ENCODE results near the gene TMX1.

The TMX1 gene

GRCh38 chr14:51289169-51289568 lies 49.1 kb downstream of the TMX1 start:
- Histone ChIP-seq H3K4me3 (ENCODE audit: severe bottlenecking) (no peak overlapping the region), H3K9me3 (ENCODE audit: severe bottlenecking) (no peaks in the 10 kb centered on the region), H3K36me3 (ENCODE audit: low read depth) (no peaks in the 10 kb centered on the region), H3K27ac (ENCODE audit: poor library complexity, severe bottlenecking) (no peak overlapping the region), H3K4me1 (ENCODE audit: insufficient read depth, poor library complexity, severe bottlenecking) (peaks cover 4% of the 10 kb centered on the region), H3K27me3 (ENCODE audit: insufficient read depth, poor library complexity, severe bottlenecking) (no peaks in the 10 kb centered on the region)
- no peak for TF ChIP-seq CTCF (IDR thresholded peaks at IDR 0.05; ENCODE audit: poor library complexity, severe bottlenecking)
- ATAC-seq (ENCODE audit: low read depth) = no peak
- no peak for DNase-seq (ENCODE audit: low spot score)

DNA sequence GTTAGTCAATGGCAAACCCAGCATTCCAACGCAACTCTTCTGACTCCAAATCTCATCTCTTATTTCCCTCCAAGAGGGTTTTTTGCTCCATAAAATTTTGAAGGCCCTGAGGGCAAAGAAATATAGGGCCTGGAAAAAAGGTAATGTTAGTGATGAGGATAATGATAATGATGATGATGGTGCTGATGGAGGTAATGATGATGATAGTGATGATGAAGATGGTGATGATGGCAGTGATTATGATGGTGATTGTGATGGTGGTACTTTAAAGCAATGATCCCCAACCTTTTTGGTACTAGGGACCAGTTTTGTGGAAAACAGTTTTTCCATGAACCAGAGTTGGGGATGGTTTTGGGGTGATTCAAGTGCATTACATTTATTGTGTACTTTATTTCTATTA lies 50.1 kb downstream of the TMX1 start:
- Histone ChIP-seq H3K36me3 (ENCODE audit: low read depth) (no peaks in the 10 kb centered on the region), H3K4me3 (ENCODE audit: severe bottlenecking) (no peak overlapping the region), H3K27ac (ENCODE audit: poor library complexity, severe bottlenecking) (no peak overlapping the region), H3K4me1 (ENCODE audit: insufficient read depth, poor library complexity, severe bottlenecking) (no peaks in the 10 kb centered on the region), H3K27me3 (ENCODE audit: insufficient read depth, poor library complexity, severe bottlenecking) (no peaks in the 10 kb centered on the region), H3K9me3 (ENCODE audit: severe bottlenecking) (no peaks in the 10 kb centered on the region)
- no peak for DNase-seq (ENCODE audit: low spot score)
- TF ChIP-seq CTCF (IDR thresholded peaks at IDR 0.05; ENCODE audit: poor library complexity, severe bottlenecking) = no peak
- no peak for ATAC-seq (ENCODE audit: low read depth)

GRCh38 chr14:51291016-51291415 lies 51.0 kb downstream of the TMX1 start:
- Histone ChIP-seq H3K27ac (ENCODE audit: poor library complexity, severe bottlenecking) (no peak overlapping the region), H3K27me3 (ENCODE audit: insufficient read depth, poor library complexity, severe bottlenecking) (no peaks in the 10 kb centered on the region), H3K9me3 (ENCODE audit: severe bottlenecking) (no peaks in the 10 kb centered on the region), H3K4me1 (ENCODE audit: insufficient read depth, poor library complexity, severe bottlenecking) (peaks cover 7% of the 10 kb centered on the region), H3K4me3 (ENCODE audit: severe bottlenecking) (no peak overlapping the region), H3K36me3 (ENCODE audit: low read depth) (no peaks in the 10 kb centered on the region)
- no peak for DNase-seq (ENCODE audit: low spot score)
- ATAC-seq (ENCODE audit: low read depth) = no peak
- no peak for TF ChIP-seq CTCF (IDR thresholded peaks at IDR 0.05; ENCODE audit: poor library complexity, severe bottlenecking)

DNA sequence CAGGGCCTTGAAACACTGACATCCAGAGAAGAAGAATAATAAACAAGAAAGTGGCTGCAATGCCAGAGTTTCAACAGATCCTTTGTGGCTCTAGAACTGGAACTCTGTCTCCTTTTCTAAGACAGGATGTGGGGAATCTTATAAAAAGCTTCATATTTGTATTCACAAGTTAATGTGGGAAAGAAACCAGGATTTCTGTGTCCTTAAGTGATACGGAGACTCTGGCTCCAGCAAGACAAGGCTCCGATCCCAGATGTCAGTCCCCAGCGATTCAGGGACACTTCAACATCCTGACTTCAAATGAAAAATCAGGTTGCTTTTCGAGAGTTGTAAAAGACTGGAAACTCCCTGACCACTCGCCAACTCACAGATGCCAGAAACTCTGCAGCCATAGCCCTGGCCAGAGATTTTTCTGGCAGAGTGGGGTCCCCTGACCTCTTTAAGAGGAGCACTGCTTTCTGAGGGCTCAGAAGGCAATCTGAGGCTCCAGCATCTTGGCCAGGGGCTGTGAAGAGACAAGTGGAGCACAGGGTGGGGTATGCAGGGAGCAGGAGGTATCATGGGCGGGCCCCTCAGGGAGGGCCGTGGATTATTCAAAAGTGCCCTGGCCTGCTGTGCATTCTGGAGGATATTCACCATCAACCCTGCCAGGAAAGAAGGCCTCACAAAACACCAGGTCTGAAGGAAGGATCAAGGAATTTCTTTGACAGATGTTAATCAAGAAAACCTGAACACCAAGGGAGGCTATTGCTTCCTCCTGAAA lies 53.3 kb downstream of the TMX1 start:
- Histone ChIP-seq H3K27ac (ENCODE audit: poor library complexity, severe bottlenecking) (no peak overlapping the region), H3K9me3 (ENCODE audit: severe bottlenecking) (no peaks in the 10 kb centered on the region)
- ATAC-seq (ENCODE audit: low read depth) = no peak

More for the DNA sequence above, 53.3 kb downstream of the TMX1 start:
- Histone ChIP-seq H3K4me1 (ENCODE audit: insufficient read depth, poor library complexity, severe bottlenecking) (peaks cover 9% of the 10 kb centered on the region), H3K4me3 (ENCODE audit: severe bottlenecking) (no peak overlapping the region), H3K36me3 (ENCODE audit: low read depth) (no peaks in the 10 kb centered on the region), H3K27me3 (ENCODE audit: insufficient read depth, poor library complexity, severe bottlenecking) (no peaks in the 10 kb centered on the region)
- no peak for DNase-seq (ENCODE audit: low spot score)
- no peak for TF ChIP-seq CTCF (IDR thresholded peaks at IDR 0.05; ENCODE audit: poor library complexity, severe bottlenecking)

Data from RWPE2 (cell line).